HG02970 (cell line): ENCODE results near the gene SPECC1L.

Source experiments
- ATAC-seq: cut with Tn5 transposase; IDR thresholded peaks from one replicate; pipeline ENCODE4 v1.9.1; 2021; ENCODE audit warnings: mild to moderate bottlenecking, moderate library complexity, moderate number of reproducible peaks; ENCODE audit not compliant: unreplicated experiment, low FRiP score

The SPECC1L gene

GRCh38 chr22:24392218-24392931 is 121.7 kb downstream of the SPECC1L start:
- no peak for ATAC-seq

GRCh38 chr22:24393012-24393559 is 122.5 kb downstream of the SPECC1L start:
- no peak for ATAC-seq

GRCh38 chr22:24393848-24394247 is 123.2 kb downstream of the SPECC1L start:
- ATAC-seq, result no peak

- ATAC-seq, result no peak
These were observed 123.6 kb downstream of the SPECC1L start for GRCh38 chr22:24394254-24394653.

GRCh38 chr22:24398409-24398808 is 127.8 kb downstream of the SPECC1L start:
- ATAC-seq, result no peak

- ATAC-seq, result no peak
These were observed 129.5 kb downstream of the SPECC1L start for GRCh38 chr22:24400034-24400725.

- ATAC-seq, result no peak
These were observed 130.3 kb downstream of the SPECC1L start for GRCh38 chr22:24400726-24401596.

- no peak for ATAC-seq
These were observed 131.3 kb downstream of the SPECC1L start for GRCh38 chr22:24401931-24402367.

GRCh38 chr22:24402460-24403192 is 132.0 kb downstream of the SPECC1L start:
- no peak for ATAC-seq

- no peak for ATAC-seq
These were observed 132.7 kb downstream of the SPECC1L start for GRCh38 chr22:24403346-24403745.

GRCh38 chr22:24404561-24405275 is 134.1 kb downstream of the SPECC1L start:
- no peak for ATAC-seq

GRCh38 chr22:24405631-24406321 is 135.1 kb downstream of the SPECC1L start:
- ATAC-seq, result no peak

- ATAC-seq, result no peak
These were observed 136.0 kb downstream of the SPECC1L start for GRCh38 chr22:24406322-24407277.

- ATAC-seq, result no peak
These were observed 136.6 kb downstream of the SPECC1L start for GRCh38 chr22:24407278-24407665.

- ATAC-seq, result no peak
These were observed 137.3 kb downstream of the SPECC1L start for GRCh38 chr22:24407884-24408283.

GRCh38 chr22:24408630-24409029 is 138.0 kb downstream of the SPECC1L start:
- ATAC-seq, result no peak

- no peak for ATAC-seq
These were observed 139.1 kb downstream of the SPECC1L start for GRCh38 chr22:24409707-24410106.
